Epithelial cell of esophagus (primary cell): ENCODE data around the gene RNF169.

Source experiments
- DNase-seq: peaks from one replicate; pipeline ENCODE4 v3.0.0; 2010; ENCODE audit warnings: low read depth
- H3K4me3 ChIP-seq: 2 replicates; pipeline ENCODE4 v1.5.1; 2011; ENCODE audit warnings: mild to moderate bottlenecking, low read length, control low read depth
- TF ChIP-seq, protein P1 (sequence below): IDR thresholded peaks from 2 replicates; pipeline ENCODE4 v1.5.1; 2011; ENCODE audit warnings: low read depth, mild to moderate bottlenecking, low read length, control low read depth, inconsistent platforms; ENCODE audit not compliant: insufficient read depth; ENCODE audit errors: missing control alignments

RNF169 gene

DNA sequence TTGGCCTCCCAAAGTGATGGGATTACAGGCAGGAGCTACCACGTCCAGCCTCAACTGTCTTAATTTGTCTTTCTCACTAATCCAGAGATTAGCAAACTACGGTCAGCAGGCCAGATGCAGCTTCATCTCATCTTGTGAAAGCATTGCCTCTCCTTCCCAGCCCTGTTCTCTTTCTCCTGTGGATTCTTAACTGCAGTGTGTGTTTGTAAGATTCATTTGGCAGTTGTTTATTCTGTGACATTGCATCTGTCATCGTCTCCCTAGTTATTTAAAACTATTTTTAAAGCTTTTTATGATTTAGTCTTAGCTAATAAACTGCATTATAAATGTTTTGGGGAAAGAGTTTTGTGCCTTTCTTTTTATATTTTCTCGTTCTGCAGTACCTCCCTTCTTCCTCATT lies 29.2 kb downstream of the RNF169 start:
- no peak for DNase-seq
- no peak overlapping the region for H3K4me3 ChIP-seq
- TF ChIP-seq, protein P1, sequence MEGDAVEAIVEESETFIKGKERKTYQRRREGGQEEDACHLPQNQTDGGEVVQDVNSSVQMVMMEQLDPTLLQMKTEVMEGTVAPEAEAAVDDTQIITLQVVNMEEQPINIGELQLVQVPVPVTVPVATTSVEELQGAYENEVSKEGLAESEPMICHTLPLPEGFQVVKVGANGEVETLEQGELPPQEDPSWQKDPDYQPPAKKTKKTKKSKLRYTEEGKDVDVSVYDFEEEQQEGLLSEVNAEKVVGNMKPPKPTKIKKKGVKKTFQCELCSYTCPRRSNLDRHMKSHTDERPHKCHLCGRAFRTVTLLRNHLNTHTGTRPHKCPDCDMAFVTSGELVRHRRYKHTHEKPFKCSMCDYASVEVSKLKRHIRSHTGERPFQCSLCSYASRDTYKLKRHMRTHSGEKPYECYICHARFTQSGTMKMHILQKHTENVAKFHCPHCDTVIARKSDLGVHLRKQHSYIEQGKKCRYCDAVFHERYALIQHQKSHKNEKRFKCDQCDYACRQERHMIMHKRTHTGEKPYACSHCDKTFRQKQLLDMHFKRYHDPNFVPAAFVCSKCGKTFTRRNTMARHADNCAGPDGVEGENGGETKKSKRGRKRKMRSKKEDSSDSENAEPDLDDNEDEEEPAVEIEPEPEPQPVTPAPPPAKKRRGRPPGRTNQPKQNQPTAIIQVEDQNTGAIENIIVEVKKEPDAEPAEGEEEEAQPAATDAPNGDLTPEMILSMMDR: no peak

DNA sequence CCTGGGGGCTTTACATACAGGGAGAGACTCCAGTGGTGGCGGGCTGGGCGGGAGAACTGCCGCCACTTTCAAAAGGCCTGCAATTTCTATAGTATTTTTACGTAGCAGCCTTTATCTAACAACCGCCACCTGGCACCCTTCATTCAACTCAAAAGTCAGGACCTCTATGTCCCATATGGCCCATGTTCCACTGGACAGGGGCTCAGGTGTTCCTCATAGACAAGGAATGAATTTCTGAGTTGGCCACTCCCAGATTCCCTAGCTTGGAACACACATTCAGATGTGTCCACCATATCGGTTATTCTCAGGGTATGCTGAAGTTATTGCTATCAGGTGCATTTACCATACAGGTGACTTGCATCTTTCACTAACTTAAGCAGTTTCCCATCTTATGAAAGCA lies 29.9 kb downstream of the RNF169 start:
- no peak for DNase-seq
- TF ChIP-seq, protein P1: no peak
- H3K4me3 ChIP-seq: no peak overlapping the region

- TF ChIP-seq, protein P1: no peak
- no peak for DNase-seq
- no peak overlapping the region for H3K4me3 ChIP-seq
These were observed 31.8 kb downstream of the RNF169 start for GRCh38 chr11:74780248-74781005.

DNA sequence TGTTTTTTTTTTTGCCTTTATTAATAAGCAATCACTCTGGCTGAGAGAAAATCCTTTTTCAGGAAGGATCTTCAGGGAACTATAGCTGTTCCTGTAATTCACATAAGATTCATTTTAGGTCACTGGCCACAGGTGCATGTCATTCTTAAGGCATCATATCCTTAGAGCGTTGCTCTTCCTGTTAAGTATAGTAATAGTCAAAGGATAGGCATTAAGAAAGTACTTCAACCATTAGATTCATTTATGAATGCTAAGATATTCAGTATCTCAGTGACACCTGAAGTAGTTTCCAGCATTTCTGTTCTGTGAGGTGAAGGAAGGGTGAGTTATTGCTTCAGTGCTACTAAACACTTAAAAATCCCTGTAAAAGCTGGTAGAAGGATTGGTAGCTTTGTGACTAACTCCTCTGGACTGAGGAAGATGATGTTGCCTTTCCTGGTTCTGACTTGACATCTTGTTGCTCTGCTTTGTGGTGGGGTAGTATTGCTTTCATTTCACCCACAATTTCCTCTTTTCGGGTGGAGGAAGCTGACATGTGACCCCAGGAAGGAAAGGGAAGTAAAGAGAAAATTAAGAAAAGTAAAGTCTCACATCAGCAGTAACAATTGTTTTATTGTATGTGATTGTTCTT lies 34.7 kb downstream of the RNF169 start:
- peak; percentile 74 for DNase-seq
- H3K4me3 ChIP-seq: no peak overlapping the region
- TF ChIP-seq, protein P1: no peak

- TF ChIP-seq, protein P1: no peak
- H3K4me3 ChIP-seq: no peak overlapping the region
- DNase-seq: no peak
These were observed 35.6 kb downstream of the RNF169 start for GRCh38 chr11:74784234-74784633.

DNA sequence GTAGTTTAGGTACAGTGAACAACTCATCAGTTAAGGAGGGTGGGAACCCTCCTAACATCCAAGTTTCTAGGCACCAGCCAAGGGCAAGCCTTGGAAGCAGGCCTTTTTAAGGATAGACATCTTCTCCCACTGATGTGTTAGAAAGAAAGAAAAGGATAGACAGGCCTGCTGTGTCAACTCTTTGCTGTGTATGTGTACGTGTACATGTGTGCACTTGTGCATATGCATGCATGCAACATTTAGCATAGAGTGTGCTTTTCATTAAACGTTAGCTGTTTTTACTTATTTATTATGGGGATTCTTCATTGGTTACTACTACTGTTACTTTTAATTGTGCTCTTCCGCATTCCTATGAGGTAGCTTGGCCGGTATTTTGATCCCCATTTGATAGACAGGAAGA lies 36.1 kb downstream of the RNF169 start:
- no peak for DNase-seq
- H3K4me3 ChIP-seq: no peak overlapping the region
- TF ChIP-seq, protein P1: no peak
